ENCODE measurements around the gene COA6. TPM values are rescaled to one million over a fixed set of nuclear protein-coding genes. Genes with fewer than 3 reads are reported as not detected.

The COA6 gene
- total and polyA plus RNA-seq, 2 of the 8 experiments (the other 6 are each of a cell fraction or from before 2014, with no cell fraction given), result 22.9 to 44.9 TPM

DNA sequence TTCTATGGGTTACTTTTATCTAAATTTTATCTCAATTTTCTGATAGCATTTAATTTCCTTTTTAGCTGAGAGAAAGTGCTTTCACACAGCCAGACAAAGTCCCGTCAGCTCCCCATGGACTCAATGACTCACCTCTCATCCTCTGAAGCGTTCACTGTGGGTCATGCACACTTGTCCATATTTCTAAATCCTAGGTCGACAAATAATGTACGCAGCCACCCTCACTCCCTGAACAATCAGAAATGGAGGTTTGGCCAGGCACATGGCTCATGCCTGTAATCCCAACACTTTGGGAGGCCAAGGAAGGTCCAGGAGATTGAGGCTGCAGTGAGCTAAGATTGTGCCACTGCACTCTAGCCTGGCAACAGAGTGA, 42.4 kb upstream of the COA6 start (continued):
- TF ChIP-seq RXRA (IDR thresholded peaks at IDR 0.05; ENCODE audit: insufficient read depth, low read depth, low read length) (no peak), CREB1 (IDR thresholded peaks at IDR 0.05) (no peak)

All from H1 (cell line).